Activated naive CD8-positive, alpha-beta T cell treated with anti-CD3 and anti-CD28 coated beads, Interleukin-2, amount 50 U/mL, for 24 hours (primary cell): ENCODE data around the gene RERE.
A peak's percentile ranks its signal among the peaks of the same experiment; 100 is the strongest.

Experiments
- ATAC-seq: fragments of 150-1000 bp; cut with Tn5 transposase; one replicate; pipeline ENCODE4 v1.10.0; 2021
- DNase-seq: peaks from one replicate; pipeline ENCODE4 v3.0.0; 2021
- H3K27ac Mint-ChIP-seq: one replicate; pipeline ENCODE4 v1.8.0; 2021; ENCODE audit warnings: mild to moderate bottlenecking, mixed read lengths
- H3K27me3 Mint-ChIP-seq: one replicate; pipeline ENCODE4 v1.8.0; 2021; ENCODE audit warnings: mixed read lengths
- H3K36me3 Mint-ChIP-seq: one replicate; pipeline ENCODE4 v1.8.0; 2021; ENCODE audit warnings: low read depth, mixed read lengths
- H3K4me1 Mint-ChIP-seq: one replicate; pipeline ENCODE4 v1.8.0; 2021; ENCODE audit warnings: mixed read lengths
- H3K4me3 Mint-ChIP-seq: one replicate; pipeline ENCODE4 v1.8.0; 2021; ENCODE audit warnings: mild to moderate bottlenecking, moderate library complexity, mixed read lengths
- H3K9me3 Mint-ChIP-seq: one replicate; pipeline ENCODE4 v1.8.0; 2021; ENCODE audit warnings: mixed read lengths

Gene RERE

GRCh38 chr1:8430476-8430875, 387.0 kb downstream of the RERE start:
- Mint-ChIP-seq H3K9me3 (no peaks in the 10 kb centered on the region), H3K4me3 (no peak overlapping the region), H3K4me1 (peaks cover 61% of the 10 kb centered on the region), H3K27ac (peak overlapping the region; percentile 67), H3K36me3 (peaks cover 2% of the 10 kb centered on the region), H3K27me3 (no peaks in the 10 kb centered on the region)
- peak; percentile 45 for ATAC-seq
- no peak for DNase-seq

GRCh38 chr1:8429549-8430110, 387.8 kb downstream of the RERE start:
- no peak for ATAC-seq
- no peaks in the 10 kb centered on the region for H3K27me3 Mint-ChIP-seq
- H3K4me1 Mint-ChIP-seq, result peaks cover 69% of the 10 kb centered on the region
- no peaks in the 10 kb centered on the region for H3K9me3 Mint-ChIP-seq
- H3K36me3 Mint-ChIP-seq, result peaks cover 7% of the 10 kb centered on the region
- no peak overlapping the region for H3K4me3 Mint-ChIP-seq
- H3K27ac Mint-ChIP-seq, result no peak overlapping the region
- no peak for DNase-seq

GRCh38 chr1:8428441-8428840, 389.0 kb downstream of the RERE start:
- no peak overlapping the region for H3K4me3 Mint-ChIP-seq
- no peak for ATAC-seq
- H3K27ac Mint-ChIP-seq, result no peak overlapping the region
- H3K27me3 Mint-ChIP-seq, result no peaks in the 10 kb centered on the region
- no peak for DNase-seq
- H3K36me3 Mint-ChIP-seq, result peaks cover 10% of the 10 kb centered on the region
- no peaks in the 10 kb centered on the region for H3K9me3 Mint-ChIP-seq
- H3K4me1 Mint-ChIP-seq, result peaks cover 75% of the 10 kb centered on the region

GRCh38 chr1:8427986-8428385, 389.5 kb downstream of the RERE start:
- H3K9me3 Mint-ChIP-seq, result no peaks in the 10 kb centered on the region
- ATAC-seq (no peak), DNase-seq (no peak)
- H3K27ac Mint-ChIP-seq, result peak overlapping the region; percentile 82
- H3K4me1 Mint-ChIP-seq, result peaks cover 75% of the 10 kb centered on the region
- peak overlapping the region; percentile 27 for H3K4me3 Mint-ChIP-seq
- peaks cover 10% of the 10 kb centered on the region for H3K36me3 Mint-ChIP-seq
- H3K27me3 Mint-ChIP-seq, result no peaks in the 10 kb centered on the region

GRCh38 chr1:8427493-8427892, 389.9 kb downstream of the RERE start:
- Mint-ChIP-seq H3K9me3 (no peaks in the 10 kb centered on the region), H3K4me1 (peaks cover 75% of the 10 kb centered on the region), H3K36me3 (peaks cover 10% of the 10 kb centered on the region), H3K27me3 (no peaks in the 10 kb centered on the region), H3K4me3 (peak overlapping the region; percentile 27), H3K27ac (peak overlapping the region; percentile 82)
- ATAC-seq, result peak; percentile 26
- no peak for DNase-seq

GRCh38 chr1:8426996-8427395, 390.4 kb downstream of the RERE start:
- Mint-ChIP-seq H3K27me3 (no peaks in the 10 kb centered on the region), H3K36me3 (peaks cover 8% of the 10 kb centered on the region), H3K9me3 (no peaks in the 10 kb centered on the region), H3K27ac (peak overlapping the region; percentile 82), H3K4me3 (peak overlapping the region; percentile 27), H3K4me1 (peaks cover 71% of the 10 kb centered on the region)
- no peak for ATAC-seq
- DNase-seq, result no peak

- Mint-ChIP-seq H3K4me3 (no peak overlapping the region), H3K36me3 (peaks cover 8% of the 10 kb centered on the region), H3K27ac (no peak overlapping the region), H3K27me3 (no peaks in the 10 kb centered on the region), H3K4me1 (peaks cover 60% of the 10 kb centered on the region), H3K9me3 (no peaks in the 10 kb centered on the region)
- ATAC-seq, result no peak
- no peak for DNase-seq
These were observed 391.7 kb downstream of the RERE start for GRCh38 chr1:8425781-8426161.

GRCh38 chr1:8425150-8425780, 392.2 kb downstream of the RERE start:
- Mint-ChIP-seq H3K4me3 (no peak overlapping the region), H3K9me3 (no peaks in the 10 kb centered on the region)
- ATAC-seq, result no peak

GRCh38 chr1:8424539-8425116, 392.8 kb downstream of the RERE start:
- Mint-ChIP-seq H3K27me3 (no peaks in the 10 kb centered on the region), H3K9me3 (no peaks in the 10 kb centered on the region), H3K4me3 (peak overlapping the region; percentile 81), H3K4me1 (peaks cover 49% of the 10 kb centered on the region), H3K36me3 (peaks cover 8% of the 10 kb centered on the region), H3K27ac (peak overlapping the region; percentile 83)
- ATAC-seq (no peak), DNase-seq (no peak)

More at GRCh38 chr1:8425150-8425780, 392.2 kb downstream of the RERE start:
- Mint-ChIP-seq H3K4me1 (peaks cover 55% of the 10 kb centered on the region), H3K36me3 (peaks cover 8% of the 10 kb centered on the region), H3K27me3 (no peaks in the 10 kb centered on the region), H3K27ac (peak overlapping the region; percentile 83)
- DNase-seq, result no peak

- DNase-seq, result peak; percentile 74
- peaks cover 8% of the 10 kb centered on the region for H3K36me3 Mint-ChIP-seq
- H3K9me3 Mint-ChIP-seq, result no peaks in the 10 kb centered on the region
- H3K27ac Mint-ChIP-seq, result peak overlapping the region; percentile 83
- peak overlapping the region; percentile 81 for H3K4me3 Mint-ChIP-seq
- no peaks in the 10 kb centered on the region for H3K27me3 Mint-ChIP-seq
- peak; percentile 88 for ATAC-seq
- H3K4me1 Mint-ChIP-seq, result peaks cover 45% of the 10 kb centered on the region
These were observed 393.5 kb downstream of the RERE start for GRCh38 chr1:8423692-8424538.

GRCh38 chr1:8423269-8423691, 394.2 kb downstream of the RERE start:
- peaks cover 48% of the 10 kb centered on the region for H3K4me1 Mint-ChIP-seq
- no peak overlapping the region for H3K27ac Mint-ChIP-seq
- no peak overlapping the region for H3K4me3 Mint-ChIP-seq
- no peaks in the 10 kb centered on the region for H3K9me3 Mint-ChIP-seq
- H3K27me3 Mint-ChIP-seq, result no peaks in the 10 kb centered on the region
- ATAC-seq (no peak), DNase-seq (peak; percentile 47)
- H3K36me3 Mint-ChIP-seq, result peaks cover 10% of the 10 kb centered on the region

- H3K36me3 Mint-ChIP-seq, result peaks cover 15% of the 10 kb centered on the region
- H3K9me3 Mint-ChIP-seq, result no peaks in the 10 kb centered on the region
- no peak overlapping the region for H3K4me3 Mint-ChIP-seq
- no peaks in the 10 kb centered on the region for H3K27me3 Mint-ChIP-seq
- ATAC-seq (no peak), DNase-seq (no peak)
- H3K4me1 Mint-ChIP-seq, result peaks cover 48% of the 10 kb centered on the region
- no peak overlapping the region for H3K27ac Mint-ChIP-seq
These were observed 394.8 kb downstream of the RERE start for GRCh38 chr1:8422510-8423268.

GRCh38 chr1:8421721-8422120, 395.7 kb downstream of the RERE start:
- H3K27ac Mint-ChIP-seq, result no peak overlapping the region
- ATAC-seq (no peak), DNase-seq (no peak)
- H3K4me1 Mint-ChIP-seq, result peaks cover 43% of the 10 kb centered on the region
- no peak overlapping the region for H3K4me3 Mint-ChIP-seq
- no peaks in the 10 kb centered on the region for H3K9me3 Mint-ChIP-seq
- no peaks in the 10 kb centered on the region for H3K27me3 Mint-ChIP-seq
- peaks cover 19% of the 10 kb centered on the region for H3K36me3 Mint-ChIP-seq

- H3K36me3 Mint-ChIP-seq, result peaks cover 30% of the 10 kb centered on the region
- H3K9me3 Mint-ChIP-seq, result no peaks in the 10 kb centered on the region
- no peak for DNase-seq
- no peak overlapping the region for H3K4me3 Mint-ChIP-seq
- no peak overlapping the region for H3K27ac Mint-ChIP-seq
- no peaks in the 10 kb centered on the region for H3K27me3 Mint-ChIP-seq
- no peak for ATAC-seq
- H3K4me1 Mint-ChIP-seq, result peaks cover 37% of the 10 kb centered on the region
These were observed 397.1 kb downstream of the RERE start for GRCh38 chr1:8420318-8420717.
